ENCODE results near the gene CCNYL1. TPM values are rescaled to one million over a fixed set of nuclear protein-coding genes. Genes with fewer than 3 reads are reported as not detected.

The CCNYL1 gene
- total RNA-seq: 21.4 and 27.4 TPM in 2 replicates

GRCh38 chr2:207710814-207711740, at the start of gene CCNYL1:
TSS of gene CCNYL1 (plus strand) at chr2:207711640. CDS start at chr2:207711897, 257 bp downstream.

Other genes with a start within 250 kb of the CCNYL1 start
- gene CREB1, start 181.7 kb upstream of the CCNYL1 start, total RNA-seq: 26.9 and 36.7 TPM in 2 replicates
- 14.9 and 17.6 TPM in 2 replicates for gene METTL21A, start 86.2 kb upstream of the CCNYL1 start, total RNA-seq
- gene FZD5, start 58.3 kb downstream of the CCNYL1 start, total RNA-seq: 4.4 and 4.7 TPM in 2 replicates